Eye (tissue), 1 donor: Measurements from ENCODE around the gene COL16A1.

Source experiments
- DNase-seq: peaks from one replicate; pipeline ENCODE4 v3.0.0-alpha.2; 2015

The COL16A1 gene

DNA sequence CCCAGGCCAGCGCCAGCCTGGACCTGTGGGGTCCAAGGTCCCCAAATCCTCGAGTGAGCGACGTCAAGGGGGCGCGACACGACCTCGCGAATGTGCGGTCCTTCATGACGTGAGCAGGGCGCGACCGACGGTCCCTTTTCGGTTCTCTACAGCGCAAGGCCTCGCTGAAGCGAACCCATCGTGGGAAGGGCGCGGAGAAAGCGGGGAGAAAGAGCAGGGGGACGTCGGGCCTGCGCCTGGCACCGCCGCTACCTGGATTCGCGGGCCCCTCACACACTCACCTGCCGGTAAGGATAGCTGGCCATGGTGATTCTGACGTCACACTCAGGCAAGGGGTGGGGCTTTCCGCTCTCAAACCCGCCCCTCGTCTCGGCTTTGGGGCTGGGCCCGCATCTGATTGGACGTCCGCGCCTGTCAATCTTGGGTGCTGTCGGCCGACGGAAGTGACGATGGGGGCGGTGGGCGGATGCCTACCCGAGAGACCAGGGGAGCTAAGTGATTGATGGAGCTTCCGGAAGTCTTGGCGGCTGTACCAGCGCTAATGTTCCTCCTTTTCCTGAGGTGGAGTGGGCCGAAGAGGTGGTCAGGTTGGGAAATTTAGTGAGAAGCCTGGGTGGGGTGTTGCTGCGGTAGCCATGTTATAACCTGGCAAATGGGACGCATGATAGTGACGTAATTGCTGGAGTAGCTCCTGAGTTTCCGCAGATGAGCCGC lies 59.1 kb downstream of the COL16A1 start, which contains the start of gene PEF1:
Gene PEF1 (minus strand): TSS at position 317 of the 714 bp plus-strand sequence. CDS start 12 bp downstream, at position 305.
- peak; percentile 100 for DNase-seq

GRCh38 chr1:31643976-31644559 lies 59.7 kb downstream of the COL16A1 start:
- no peak for DNase-seq

- no peak for DNase-seq
Measured at GRCh38 chr1:31642897-31643296, 60.9 kb downstream of the COL16A1 start.

GRCh38 chr1:31642366-31642765 lies 61.5 kb downstream of the COL16A1 start:
- DNase-seq: no peak

DNA sequence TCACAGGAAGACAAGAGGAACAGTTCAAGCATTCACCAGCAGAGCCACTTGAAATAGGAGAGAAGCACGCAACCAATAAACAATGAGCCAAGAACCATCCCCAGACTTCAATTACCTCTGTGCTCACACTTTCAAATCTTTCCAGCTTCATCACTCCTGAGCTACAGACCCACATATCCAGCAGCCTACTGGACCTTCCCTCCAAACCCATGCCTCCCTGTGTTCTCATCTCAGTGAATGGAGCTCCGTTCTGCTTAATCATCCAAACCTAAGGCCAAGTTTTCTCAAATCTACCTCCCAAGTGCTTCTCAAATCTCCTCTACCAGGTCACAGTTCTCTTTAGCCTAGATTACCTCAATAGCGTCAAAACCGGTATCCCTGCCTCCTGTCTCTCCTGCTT lies 62.9 kb downstream of the COL16A1 start:
- DNase-seq: no peak

- no peak for DNase-seq
Measured at GRCh38 chr1:31640179-31640578, 63.6 kb downstream of the COL16A1 start.

DNA sequence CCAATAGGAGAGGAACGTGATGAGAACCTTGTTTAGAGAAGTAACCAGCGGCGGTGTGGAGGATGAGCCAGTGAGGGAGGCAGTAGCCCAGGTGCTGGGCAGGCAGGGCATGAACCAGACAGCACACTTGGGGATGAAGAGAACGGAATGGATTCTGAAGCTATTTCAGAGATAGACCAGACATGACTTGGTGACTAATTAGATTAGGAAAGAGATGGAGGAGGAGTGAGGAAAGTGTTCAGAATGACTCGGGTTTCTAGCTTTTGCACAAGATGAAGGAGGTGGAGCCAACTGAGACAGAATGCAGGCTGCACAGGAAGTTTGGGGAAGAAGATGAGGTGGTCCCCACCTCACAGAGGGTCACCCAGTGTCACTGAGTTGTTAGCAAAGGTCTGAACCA lies 64.3 kb downstream of the COL16A1 start:
- DNase-seq: no peak

DNA sequence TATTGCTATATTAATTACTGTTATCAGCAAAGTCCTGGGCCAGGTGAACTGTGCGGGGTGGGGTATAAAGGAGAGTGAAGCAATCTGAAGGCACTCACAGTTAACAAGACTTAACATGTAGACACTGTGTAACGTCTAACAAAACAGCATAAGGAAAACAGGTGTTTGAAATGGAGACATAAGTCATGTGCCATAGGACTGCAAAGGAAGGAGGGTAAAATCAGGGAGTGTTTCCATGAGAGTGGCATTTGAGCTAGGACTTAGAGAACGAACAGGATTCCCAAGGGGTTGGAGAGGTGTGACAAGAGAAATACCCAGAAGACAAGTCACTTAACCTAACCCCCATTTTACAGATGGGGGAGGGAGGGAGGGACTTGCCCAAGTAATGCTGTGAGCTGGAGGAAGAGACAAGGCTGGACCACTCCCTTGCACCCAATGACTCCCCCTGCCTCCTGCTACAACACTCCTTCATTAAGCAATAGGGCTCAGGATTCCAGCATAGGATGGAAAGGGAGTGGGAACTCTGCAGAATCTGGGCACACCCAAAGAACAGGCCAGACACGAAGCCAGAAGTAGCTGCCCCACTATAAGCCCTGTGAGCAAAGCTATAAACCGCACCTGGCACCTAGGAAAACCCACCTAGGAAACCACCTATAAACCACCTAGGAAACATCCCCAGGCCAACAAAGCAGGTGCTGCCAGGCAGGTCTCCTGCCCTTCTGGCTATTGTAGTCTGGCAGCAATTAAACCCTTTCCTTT lies 65.7 kb downstream of the COL16A1 start:
- DNase-seq: no peak

DNA sequence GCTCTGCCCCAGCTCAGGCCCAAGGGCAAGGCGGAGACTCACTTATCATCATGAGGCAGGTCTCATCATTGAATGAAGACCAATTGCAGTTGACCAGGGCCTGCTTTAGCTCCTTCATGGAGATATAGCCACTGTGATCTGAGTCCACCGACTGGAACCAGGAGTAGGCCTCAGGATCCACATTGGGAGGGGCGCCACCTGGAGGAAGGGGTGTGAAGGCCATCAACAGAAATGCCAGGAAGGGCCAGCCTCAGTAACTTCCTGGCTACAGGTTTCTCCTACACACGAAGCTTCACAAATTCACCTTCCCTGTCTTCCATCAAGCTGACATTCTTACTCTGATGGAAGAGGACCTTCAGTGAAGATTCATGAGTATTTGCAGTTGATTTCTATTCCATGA lies 70.7 kb downstream of the COL16A1 start:
- no peak for DNase-seq

GRCh38 chr1:31632649-31633048 lies 71.2 kb downstream of the COL16A1 start:
- no peak for DNase-seq

DNA sequence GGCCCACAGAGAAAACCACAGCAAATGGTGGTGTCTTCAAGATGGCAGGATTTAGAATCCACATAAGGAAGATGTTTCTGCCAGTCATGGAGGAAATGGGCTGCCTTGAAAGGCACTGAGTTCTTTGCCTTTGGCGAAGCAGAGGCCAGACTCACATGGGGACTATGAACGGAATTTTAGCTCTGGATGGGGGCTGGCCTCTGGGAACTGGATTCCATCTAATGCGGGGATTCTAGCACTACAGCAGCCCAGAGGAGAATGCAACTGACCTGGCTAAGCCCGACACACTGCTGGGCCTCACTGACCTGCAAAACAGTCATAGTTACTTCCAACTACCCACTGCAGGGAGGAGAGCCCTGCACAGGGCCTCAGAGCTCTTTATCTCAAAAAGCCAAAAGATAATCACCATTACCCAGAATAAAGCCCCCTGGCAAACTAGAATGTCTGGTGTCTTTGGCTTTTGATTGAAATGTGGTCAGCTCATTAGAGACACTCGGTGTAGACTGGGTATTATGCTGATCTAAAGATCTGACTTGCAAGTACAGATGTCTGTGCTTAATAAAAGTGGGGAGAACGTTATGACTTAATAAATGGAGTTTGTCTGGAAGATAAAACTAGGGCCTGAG lies 74.8 kb downstream of the COL16A1 start:
- DNase-seq: no peak

GRCh38 chr1:31627930-31628559 lies 75.8 kb downstream of the COL16A1 start:
- DNase-seq: no peak

GRCh38 chr1:31627301-31627929 lies 76.4 kb downstream of the COL16A1 start:
- DNase-seq: no peak

GRCh38 chr1:31626223-31627207 lies 77.3 kb downstream of the COL16A1 start:
- no peak for DNase-seq

GRCh38 chr1:31625561-31626222 lies 78.1 kb downstream of the COL16A1 start:
- DNase-seq: no peak

DNA sequence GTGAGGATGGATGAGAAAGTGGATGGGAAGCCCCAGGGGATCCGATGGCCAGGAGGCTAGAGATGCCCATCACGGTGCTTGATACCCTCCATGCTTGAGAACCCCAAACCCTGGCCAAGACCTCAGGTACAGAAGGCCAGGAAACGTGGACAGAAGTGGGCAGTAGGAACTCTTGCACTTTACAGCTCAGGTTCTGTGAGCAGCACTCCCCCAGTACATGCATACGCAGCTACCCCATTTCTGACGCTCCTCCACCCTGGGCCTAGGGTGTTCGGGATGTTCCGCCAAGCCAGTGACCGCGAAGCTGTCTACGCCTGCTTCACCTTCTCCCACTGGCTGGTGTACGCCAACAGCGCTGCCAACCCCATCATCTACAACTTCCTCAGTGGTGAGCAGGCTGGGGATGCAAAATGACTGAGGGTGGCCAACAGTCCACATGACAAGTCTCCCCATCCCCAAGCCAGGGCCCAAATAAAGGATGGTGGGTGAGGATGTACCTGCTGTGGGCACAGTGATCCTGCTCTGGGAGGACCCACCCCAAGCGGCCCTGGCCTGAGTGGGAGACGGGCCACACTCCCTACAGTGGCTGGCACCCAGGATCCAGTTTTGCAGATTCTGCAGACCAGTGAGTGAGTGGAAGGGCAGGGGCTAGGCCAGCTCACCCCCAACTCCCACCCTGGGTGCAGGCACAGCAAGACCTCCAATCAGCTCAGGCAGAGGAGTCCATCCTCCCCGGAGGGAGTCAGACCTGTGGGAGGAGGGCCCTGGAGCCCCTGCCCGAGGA lies 78.9 kb downstream of the COL16A1 start:
- no peak for DNase-seq

DNA sequence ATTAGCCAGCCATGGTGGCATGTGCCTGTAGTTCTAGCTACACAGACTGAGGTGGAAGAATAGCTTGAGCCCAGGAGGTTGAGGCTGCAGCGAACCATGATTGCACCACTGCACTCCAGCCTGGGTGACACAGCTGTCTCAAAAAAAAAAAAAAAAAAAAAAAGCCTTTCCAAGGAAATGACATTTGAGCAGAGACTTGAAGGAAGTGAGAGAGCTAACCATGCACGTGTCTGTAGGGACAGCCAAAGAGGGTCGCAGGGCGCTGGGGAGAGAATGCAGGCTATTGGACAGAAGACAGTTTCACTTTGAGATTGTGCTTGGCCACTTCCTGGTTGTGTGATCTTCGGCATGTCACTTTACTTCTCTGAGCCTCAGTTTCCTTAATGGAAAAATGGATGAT lies 79.5 kb downstream of the COL16A1 start:
- no peak for DNase-seq

DNA sequence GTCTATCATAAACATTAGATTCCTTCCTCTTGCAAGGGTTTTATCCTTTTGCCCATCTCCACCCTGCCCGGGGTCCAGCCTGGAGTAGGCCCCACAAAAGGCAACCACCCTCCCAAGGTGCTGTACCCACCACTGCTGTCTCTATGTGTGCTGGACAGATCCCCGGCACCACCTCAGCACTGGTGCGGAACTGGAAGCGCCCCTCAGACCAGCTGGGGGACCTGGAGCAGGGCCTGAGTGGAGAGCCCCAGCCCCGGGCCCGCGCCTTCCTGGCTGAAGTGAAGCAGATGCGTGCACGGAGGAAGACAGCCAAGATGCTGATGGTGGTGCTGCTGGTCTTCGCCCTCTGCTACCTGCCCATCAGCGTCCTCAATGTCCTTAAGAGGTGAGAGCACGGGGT lies 80.5 kb downstream of the COL16A1 start:
- no peak for DNase-seq

- DNase-seq: no peak
Measured at GRCh38 chr1:31621847-31622730, 81.7 kb downstream of the COL16A1 start.
